Keratinocyte (primary cell): ENCODE measurements around the gene ALKAL2.

ENCODE experiments used
- EZH2 ChIP-seq: IDR thresholded peaks from one replicate; pipeline ENCODE4 v1.6.1; 2012; ENCODE audit warnings: inconsistent platforms, mild to moderate bottlenecking, low read length, moderate library complexity
- TF ChIP-seq, protein P1 (sequence below), 3 experiments: IDR thresholded peaks in 1 of 3; conservative IDR thresholded peaks in 1 of 3; optimal IDR thresholded peaks in 1 of 3; 2 replicates in 2 of 3; 3 replicates in 1 of 3; pipeline versions ENCODE3 to v1.5.1; 2011; ENCODE audit warnings: low read length in 3 of 3, mild to moderate bottlenecking in 3 of 3, moderate library complexity in 2 of 3, control low read depth in 1 of 3, inconsistent platforms in 1 of 3; ENCODE audit not compliant: insufficient read depth in 2 of 3; ENCODE audit errors: extremely low read depth in 1 of 3

DNA sequence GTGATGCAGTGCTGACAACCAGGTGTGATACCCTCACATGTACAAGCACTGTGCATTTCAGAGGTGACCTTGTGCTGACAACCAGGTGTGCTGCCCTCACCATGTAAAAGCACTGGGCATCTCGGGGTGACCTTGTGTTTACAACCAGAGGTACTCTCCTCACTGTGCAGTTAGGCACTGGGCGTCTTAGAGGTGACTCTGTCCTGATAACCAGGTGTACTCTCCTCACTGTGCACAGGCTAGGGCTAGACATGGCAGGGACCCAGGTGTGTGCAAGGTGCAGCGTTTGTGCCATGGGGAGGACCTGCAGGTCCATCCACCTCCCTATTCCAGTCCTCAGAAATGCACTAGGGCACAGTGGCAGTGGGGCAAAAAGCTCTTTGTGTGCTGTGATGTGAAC lies 8.5 kb upstream of the ALKAL2 start:
- TF ChIP-seq, protein P1, sequence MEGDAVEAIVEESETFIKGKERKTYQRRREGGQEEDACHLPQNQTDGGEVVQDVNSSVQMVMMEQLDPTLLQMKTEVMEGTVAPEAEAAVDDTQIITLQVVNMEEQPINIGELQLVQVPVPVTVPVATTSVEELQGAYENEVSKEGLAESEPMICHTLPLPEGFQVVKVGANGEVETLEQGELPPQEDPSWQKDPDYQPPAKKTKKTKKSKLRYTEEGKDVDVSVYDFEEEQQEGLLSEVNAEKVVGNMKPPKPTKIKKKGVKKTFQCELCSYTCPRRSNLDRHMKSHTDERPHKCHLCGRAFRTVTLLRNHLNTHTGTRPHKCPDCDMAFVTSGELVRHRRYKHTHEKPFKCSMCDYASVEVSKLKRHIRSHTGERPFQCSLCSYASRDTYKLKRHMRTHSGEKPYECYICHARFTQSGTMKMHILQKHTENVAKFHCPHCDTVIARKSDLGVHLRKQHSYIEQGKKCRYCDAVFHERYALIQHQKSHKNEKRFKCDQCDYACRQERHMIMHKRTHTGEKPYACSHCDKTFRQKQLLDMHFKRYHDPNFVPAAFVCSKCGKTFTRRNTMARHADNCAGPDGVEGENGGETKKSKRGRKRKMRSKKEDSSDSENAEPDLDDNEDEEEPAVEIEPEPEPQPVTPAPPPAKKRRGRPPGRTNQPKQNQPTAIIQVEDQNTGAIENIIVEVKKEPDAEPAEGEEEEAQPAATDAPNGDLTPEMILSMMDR (optimal IDR thresholded peaks at IDR 0.05 in 1 of 3, IDR thresholded peaks at IDR 0.05 in 1 of 3, conservative IDR thresholded peaks at IDR 0.05 in 1 of 3; ENCODE audit: extremely low read depth in 1 of 3, insufficient read depth in 2 of 3, low read length in 3 of 3) = no peak
- no peak for TF ChIP-seq EZH2
